ENCODE results near the gene SIRT5.

The SIRT5 gene

GRCh38 chr6:13553646-13554045 lies 20.8 kb upstream of the SIRT5 start:
- DNase-seq (ENCODE audit: low read depth), result no peak

GRCh38 chr6:13554929-13555333 lies 19.5 kb upstream of the SIRT5 start:
- DNase-seq (ENCODE audit: low read depth), result no peak

GRCh38 chr6:13557841-13558240 lies 16.6 kb upstream of the SIRT5 start:
- no peak for DNase-seq (ENCODE audit: low read depth)

GRCh38 chr6:13558718-13559117 lies 15.7 kb upstream of the SIRT5 start:
- no peak for DNase-seq (ENCODE audit: low read depth)

GRCh38 chr6:13559251-13559650 lies 15.2 kb upstream of the SIRT5 start:
- no peak for DNase-seq (ENCODE audit: low read depth)

GRCh38 chr6:13559968-13560650 lies 14.3 kb upstream of the SIRT5 start:
- no peak for DNase-seq (ENCODE audit: low read depth)

- no peak for DNase-seq (ENCODE audit: low read depth)
Observed at GRCh38 chr6:13560651-13561044, 13.8 kb upstream of the SIRT5 start.

- DNase-seq (ENCODE audit: low read depth), result no peak
Observed at GRCh38 chr6:13561624-13562267, 12.7 kb upstream of the SIRT5 start.

GRCh38 chr6:13563009-13563408 lies 11.4 kb upstream of the SIRT5 start:
- DNase-seq (ENCODE audit: low read depth), result no peak

GRCh38 chr6:13565921-13566320 lies 8.5 kb upstream of the SIRT5 start:
- no peak for DNase-seq (ENCODE audit: low read depth)

GRCh38 chr6:13566500-13566899 lies 7.9 kb upstream of the SIRT5 start:
- no peak for DNase-seq (ENCODE audit: low read depth)

- DNase-seq (ENCODE audit: low read depth), result no peak
Observed at GRCh38 chr6:13568970-13569369, 5.4 kb upstream of the SIRT5 start.

GRCh38 chr6:13572240-13572639 lies 2.2 kb upstream of the SIRT5 start:
- no peak for DNase-seq (ENCODE audit: low read depth)

- DNase-seq (ENCODE audit: low read depth), result no peak
Observed at GRCh38 chr6:13572951-13573654, 1.3 kb upstream of the SIRT5 start.

- DNase-seq (ENCODE audit: low read depth), result no peak
Observed at GRCh38 chr6:13573669-13574110, 711 bp upstream of the SIRT5 start.

- DNase-seq (ENCODE audit: low read depth), result peak; percentile 86
Observed at GRCh38 chr6:13574149-13574570, 241 bp upstream of the SIRT5 start.

GRCh38 chr6:13575377-13575775 lies 975 bp downstream of the SIRT5 start:
- DNase-seq (ENCODE audit: low read depth), result no peak

- no peak for DNase-seq (ENCODE audit: low read depth)
Observed at GRCh38 chr6:13576017-13576416, 1.6 kb downstream of the SIRT5 start.

- DNase-seq (ENCODE audit: low read depth), result no peak
Observed at GRCh38 chr6:13577926-13578325, 3.5 kb downstream of the SIRT5 start.

GRCh38 chr6:13579911-13580310 lies 5.5 kb downstream of the SIRT5 start:
- DNase-seq (ENCODE audit: low read depth), result no peak

GRCh38 chr6:13581700-13582229 lies 7.4 kb downstream of the SIRT5 start:
- no peak for DNase-seq (ENCODE audit: low read depth)

GRCh38 chr6:13586603-13587542 lies 12.5 kb downstream of the SIRT5 start:
- DNase-seq (ENCODE audit: low read depth), result no peak
